GM12872 (cell line): ENCODE results near the gene CD99L2.

Experiments
- CTCF ChIP-seq: IDR thresholded peaks from 3 replicates; pipeline ENCODE4 v1.5.1; 2011; ENCODE audit warnings: low read depth, mild to moderate bottlenecking, low read length, moderate library complexity; ENCODE audit not compliant: insufficient read depth

Gene CD99L2

GRCh38 chrX:150864127-150864526, 34.3 kb downstream of the CD99L2 start:
- TF ChIP-seq CTCF: no peak

GRCh38 chrX:150863191-150863590, 35.3 kb downstream of the CD99L2 start:
- no peak for TF ChIP-seq CTCF

GRCh38 chrX:150857453-150857852, 41.0 kb downstream of the CD99L2 start:
- no peak for TF ChIP-seq CTCF

- no peak for TF ChIP-seq CTCF
These were observed 41.7 kb downstream of the CD99L2 start for GRCh38 chrX:150856785-150857184.

GRCh38 chrX:150856101-150856500, 42.4 kb downstream of the CD99L2 start:
- no peak for TF ChIP-seq CTCF

- TF ChIP-seq CTCF: no peak
These were observed 43.6 kb downstream of the CD99L2 start for GRCh38 chrX:150854856-150855255.

- TF ChIP-seq CTCF: no peak
These were observed 48.3 kb downstream of the CD99L2 start for GRCh38 chrX:150849996-150850720.
